GM19239 (cell line): ENCODE data around the gene LUM.

ENCODE experiments used
- DNase-seq: peaks from one replicate; pipeline ENCODE4 v3.0.0; 2011; ENCODE audit warnings: low spot score; ENCODE audit not compliant: insufficient read length
- FAIRE-seq: peaks from 2 replicates; lab custom pipeline; 2011; peaks lifted over from hg19 to GRCh38; lab: Jason Lieb, UNC

The LUM gene

DNA sequence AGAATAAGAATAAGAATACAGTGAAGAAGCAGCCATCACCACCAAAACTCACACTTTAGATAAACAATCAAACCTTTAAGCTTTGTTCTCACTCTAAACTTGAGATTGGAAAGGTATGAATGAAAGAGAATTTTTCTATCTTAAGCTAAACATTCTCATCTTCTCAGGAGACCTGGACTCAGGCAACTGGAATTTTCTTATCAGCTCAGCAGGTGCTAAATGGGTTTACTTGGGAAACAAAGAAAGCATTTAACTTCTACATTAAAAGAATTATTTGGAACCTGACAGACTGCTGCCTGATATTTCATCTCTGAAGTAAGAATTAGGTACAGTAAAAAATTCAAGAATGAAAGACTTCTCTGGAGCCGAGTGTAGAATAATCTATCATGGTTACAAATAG lies 32.8 kb downstream of the LUM start:
- FAIRE-seq (no peak), DNase-seq (no peak)

DNA sequence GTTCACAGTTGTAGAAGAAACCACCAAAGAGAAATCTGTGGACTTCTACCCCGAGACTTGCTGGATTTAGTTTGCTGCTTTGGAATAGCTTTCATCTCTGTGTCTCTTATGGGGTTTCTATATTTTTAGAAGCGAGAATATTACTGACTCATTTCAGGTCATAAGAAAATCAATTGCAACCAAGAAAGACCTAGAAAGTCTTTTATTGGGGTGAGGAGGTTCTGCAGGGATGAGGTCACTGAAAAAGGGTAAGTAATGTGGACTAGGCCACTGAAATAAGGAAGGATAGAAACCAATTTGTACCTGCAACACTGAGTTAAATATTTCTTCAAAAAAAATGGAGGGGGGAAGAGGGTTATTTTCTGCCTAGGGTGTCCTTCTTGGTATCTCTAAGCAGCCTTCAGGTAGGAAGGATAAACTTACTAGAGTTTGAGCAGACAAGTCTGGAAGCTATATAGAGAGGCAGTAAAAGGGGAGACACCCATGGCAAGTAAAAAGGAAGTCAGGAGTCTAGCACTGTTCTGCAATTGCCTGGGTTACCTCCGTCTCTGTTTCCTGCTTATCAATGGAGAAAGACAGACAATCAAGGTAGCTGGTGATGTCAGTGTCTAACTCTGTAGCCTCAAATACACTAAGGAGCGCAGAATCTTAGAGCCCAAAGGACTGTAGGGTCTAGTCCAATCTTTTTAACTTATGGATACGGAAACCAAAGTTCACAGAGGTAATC lies 33.9 kb downstream of the LUM start:
- DNase-seq = no peak
- no peak for FAIRE-seq

DNA sequence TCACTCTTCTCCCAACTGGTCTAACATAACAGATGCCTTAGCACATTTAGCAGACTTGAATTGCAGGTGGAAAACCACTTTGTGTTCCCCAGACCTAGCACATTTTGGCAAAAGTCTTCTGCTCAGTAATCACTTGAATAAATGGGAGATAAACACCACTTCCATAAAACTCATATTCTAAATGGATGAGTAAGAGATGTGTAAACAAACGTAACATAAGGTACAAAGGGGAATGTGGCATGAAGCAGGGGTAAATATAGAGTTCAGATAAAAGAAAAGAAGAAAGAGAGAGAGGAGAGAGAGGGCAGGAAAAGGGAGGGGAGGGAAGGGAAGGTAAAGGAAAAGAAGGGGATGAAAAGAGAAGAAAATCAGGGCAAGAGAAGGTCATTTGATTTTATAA lies 36.4 kb downstream of the LUM start:
- DNase-seq (no peak), FAIRE-seq (no peak)

DNA sequence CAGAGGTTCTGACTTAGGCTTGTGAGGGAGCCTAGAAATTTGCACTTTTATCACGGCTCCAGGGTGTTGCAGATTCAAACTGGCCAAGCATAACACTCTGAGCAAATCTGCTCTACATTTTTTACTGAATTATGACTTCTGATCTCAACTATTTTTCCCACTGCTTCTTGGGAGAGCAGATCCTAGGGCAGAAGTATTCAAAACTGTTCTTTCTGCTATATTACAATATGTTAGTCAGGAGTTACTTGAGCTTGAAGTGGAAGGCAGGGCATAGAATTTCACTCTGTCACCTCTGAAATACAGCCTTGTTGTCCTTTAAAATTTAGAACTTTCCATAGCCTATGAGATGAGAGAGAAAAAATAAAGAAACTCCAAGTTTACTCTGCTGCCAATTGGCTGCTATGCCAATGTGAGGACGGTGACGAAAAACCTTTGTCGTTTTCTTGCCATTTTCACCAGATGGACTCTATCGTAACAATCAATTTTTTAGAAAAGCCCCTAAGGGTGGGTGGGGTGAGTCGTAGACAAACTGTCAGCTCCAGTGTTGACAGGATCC lies 37.1 kb downstream of the LUM start:
- FAIRE-seq = no peak
- no peak for DNase-seq

DNA sequence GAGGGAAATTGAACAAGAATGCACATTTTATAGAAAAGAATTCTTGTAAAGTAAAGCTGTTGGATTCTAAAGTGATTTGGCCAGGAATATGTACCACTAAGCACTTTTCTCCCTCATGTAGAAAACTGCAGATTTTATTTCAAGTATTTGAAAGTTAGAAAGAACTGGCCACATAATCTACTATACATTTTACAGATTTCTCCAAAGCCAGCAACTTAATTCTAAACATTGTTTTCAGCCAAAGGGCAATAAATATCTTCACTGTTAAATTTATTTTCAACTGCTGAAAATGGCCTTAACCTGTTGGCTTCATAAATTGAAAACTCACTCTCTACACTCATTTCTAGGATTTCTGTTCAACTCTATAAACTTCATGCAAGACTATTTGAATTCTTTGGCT lies 37.9 kb downstream of the LUM start:
- no peak for DNase-seq
- FAIRE-seq = no peak

DNA sequence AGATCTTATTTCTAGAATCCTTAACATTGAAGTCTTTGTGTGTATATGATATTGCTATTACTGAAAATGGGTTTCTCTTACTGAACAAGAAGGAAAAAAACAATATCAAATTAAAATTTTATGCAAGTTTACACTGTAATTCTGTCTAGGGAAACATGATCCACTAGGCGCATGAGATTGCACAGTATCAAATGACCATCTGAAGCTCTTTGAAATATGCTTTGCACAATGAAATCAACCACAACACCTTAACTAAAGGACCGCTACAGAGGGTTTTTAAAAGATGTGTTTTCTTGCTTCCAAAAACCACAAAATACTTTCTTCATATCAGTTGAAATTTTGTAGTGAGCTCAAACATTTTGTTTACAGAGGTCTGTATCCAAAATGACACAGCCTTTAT lies 38.4 kb downstream of the LUM start:
- DNase-seq (no peak), FAIRE-seq (no peak)

DNA sequence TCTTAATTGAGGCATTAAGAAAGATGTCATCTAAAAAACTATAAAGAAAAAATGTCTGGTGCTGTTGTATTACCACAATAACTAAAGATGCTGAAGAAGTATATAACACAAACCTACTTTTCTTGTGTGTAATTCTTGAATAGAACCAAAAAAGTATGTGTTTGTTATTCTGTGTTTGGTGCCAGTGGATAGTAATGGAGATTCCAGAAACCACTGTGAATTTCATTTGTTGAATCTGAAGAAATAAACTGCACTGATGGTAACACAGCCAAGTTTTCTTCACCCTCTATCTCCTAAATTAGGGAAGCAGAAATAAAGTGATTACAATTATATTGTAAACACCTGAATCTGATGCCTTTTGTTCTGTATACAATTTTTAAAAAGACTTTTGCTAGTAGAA lies 40.4 kb downstream of the LUM start:
- FAIRE-seq (no peak), DNase-seq (no peak)

DNA sequence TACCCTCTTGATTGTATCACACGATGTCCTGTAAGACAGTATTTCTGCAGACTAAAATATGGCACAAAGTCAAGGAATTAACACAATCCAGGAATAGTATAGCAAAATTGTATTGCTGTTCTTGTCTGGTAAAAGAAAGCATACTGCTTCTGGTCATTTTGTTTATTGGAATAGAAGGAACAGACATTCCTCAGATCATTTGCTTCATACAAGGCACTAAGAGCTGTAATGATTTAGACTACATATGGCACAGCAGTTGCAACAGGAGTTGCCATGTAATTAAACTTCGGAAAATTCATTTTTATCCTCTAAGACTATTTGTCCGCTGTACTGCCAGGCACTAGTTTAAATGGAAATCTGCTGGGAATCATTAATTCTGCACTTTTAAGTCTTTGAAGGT lies 45.9 kb downstream of the LUM start:
- DNase-seq (no peak), FAIRE-seq (no peak)

DNA sequence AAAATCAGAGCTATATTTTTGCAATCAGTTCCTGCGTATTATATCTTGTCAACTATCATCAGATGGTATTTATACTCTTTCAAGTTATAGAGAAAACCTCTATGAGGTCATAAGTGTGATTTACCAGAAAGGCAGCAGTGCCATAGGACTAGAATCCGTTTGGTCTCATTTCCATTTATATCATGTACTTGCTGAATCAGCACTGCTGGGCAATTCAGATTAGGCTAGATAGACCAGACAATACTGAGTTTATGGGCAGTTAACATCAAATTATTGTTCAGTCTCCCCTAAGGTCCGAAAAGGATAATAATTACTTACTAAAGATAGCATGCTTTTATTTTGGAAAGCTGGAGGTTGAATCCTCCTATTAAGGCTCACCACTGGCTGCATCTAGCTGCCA lies 46.7 kb downstream of the LUM start:
- DNase-seq (no peak), FAIRE-seq (no peak)

DNA sequence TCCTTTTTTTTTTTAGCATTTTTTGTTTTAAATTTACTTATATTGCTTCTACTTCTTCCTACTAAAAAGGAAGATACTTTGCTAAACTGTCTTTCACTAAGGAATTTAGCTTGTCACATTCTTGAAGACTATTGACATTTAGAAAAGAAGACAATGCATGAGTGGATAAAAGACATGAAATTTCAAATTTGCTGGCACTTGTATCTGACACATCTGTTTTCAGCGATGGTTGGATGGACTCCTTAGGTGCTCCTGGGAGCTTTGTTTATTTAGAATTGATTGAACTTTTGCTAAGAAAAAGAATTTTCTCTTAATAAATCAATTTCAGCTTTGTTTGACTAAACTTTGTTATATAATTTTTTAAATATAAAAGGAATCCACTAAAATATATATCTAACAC lies 50.2 kb downstream of the LUM start:
- no peak for DNase-seq
- FAIRE-seq = no peak

DNA sequence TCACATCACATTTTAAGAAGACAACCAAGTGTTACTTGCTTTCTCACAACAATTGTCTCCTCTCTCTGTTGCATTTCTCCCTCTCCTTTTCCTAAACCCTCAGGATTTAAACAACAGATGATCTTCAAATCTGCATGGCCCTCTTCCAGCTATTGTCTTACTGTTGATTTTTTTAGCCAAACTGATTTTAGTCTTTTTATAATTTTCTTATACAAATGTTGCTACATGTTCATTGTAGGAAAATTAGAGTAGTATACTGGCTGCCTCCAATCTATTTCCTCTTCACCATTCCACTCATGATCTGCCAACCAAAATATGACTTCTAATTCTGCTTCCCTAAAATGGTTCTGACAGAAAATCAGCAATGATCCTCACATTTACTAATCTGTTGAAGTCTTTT lies 52.1 kb downstream of the LUM start:
- FAIRE-seq = no peak

DNA sequence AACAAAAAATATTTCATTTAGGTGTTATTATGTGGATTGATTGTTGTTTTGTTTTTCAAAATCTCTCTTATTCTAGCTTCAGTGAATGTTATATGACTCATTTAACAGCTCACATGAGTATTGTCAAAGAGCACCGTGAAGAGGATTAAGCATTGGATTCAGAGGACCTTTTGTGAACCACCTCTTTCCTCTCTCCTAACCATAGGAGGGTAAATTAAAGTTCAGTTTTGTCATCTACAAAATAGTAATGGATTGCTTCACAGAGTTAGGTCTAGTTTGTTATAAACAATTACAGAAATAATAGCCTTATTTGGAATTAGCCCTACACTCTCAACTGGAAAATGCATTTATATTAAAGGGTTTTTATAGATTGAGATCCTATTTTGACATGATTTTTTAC lies 52.5 kb downstream of the LUM start:
- no peak for DNase-seq
- no peak for FAIRE-seq

More for the DNA sequence above, 52.1 kb downstream of the LUM start:
- DNase-seq = no peak

DNA sequence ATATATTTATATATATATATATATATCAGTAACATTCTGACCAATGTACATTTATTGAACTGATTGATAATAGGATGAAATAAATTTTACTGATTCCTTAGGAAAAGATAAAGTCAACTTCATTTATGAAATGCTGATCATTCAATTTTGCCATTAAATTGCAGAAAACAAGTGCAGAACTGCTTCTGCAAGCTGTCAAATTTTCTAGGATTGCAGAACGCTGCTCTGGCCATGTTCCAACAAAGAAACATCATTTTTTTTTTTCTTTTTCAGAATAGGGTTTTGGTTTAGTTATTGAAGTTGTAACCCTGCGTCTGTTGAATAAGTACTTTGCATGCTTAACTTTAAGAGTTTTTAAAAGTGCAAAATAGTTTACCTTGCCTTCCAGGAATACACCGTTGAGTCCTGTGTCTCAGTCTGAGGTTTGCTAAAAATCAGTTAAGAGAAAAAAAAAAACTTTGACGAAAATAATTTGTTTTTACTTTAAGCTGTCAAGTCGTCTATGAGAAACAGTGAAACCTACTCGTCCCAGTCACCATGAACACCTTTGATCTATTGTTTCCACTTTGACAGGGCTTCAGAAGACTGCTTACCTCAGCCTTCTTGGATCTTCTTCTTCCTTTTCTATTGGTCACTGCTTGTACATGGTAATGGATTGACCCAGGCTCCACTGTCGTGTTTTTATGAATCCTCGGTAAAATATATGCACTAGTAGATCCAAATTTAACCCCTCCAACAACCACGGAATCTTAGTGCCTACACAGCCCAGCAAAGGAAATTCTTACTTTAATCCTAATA lies 53.7 kb downstream of the LUM start, which contains the start of gene KERA:
KERA (minus strand) TSS at position 657 of the 798 bp plus-strand sequence. CDS start 1,743 bp downstream, outside the sequence.
- no peak for DNase-seq
- FAIRE-seq = no peak

DNA sequence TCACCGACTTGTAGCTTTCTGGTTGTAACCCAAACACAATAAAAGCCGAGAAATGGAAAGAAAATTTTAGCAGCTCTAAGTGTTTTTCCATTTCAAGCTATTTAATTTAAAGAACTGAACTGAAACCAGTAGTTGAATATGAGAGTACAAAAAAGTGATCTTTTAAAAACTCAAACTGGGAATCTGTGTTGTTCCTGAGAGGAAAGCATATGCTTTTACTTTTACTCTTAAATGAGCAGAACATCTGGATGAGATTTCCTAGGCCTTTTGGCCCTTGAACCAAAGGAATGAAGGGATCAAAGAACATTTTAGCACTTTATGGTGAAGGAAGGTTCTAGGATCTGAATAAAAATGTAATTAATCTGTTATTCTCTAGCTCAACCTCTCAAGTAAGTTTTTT lies 54.8 kb downstream of the LUM start:
- DNase-seq (no peak), FAIRE-seq (no peak)

DNA sequence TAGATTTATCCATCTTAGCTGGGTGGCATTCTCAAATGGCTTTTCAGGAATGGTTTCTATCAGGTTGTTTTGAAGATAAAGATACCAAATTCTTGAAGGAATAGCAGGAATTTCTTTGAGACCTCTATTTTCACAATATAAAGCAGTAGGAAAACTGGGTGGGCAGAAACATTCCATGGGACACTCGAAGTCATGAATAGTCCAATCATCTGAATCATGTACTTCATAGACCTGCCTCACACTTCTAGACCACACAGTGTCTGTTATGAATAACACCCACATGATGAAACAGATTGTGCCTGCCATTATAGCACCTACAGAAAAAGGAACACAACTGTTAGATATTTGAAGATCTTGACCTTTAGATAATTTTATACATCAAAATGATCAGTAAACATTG lies 55.3 kb downstream of the LUM start:
- FAIRE-seq (no peak), DNase-seq (no peak)

DNA sequence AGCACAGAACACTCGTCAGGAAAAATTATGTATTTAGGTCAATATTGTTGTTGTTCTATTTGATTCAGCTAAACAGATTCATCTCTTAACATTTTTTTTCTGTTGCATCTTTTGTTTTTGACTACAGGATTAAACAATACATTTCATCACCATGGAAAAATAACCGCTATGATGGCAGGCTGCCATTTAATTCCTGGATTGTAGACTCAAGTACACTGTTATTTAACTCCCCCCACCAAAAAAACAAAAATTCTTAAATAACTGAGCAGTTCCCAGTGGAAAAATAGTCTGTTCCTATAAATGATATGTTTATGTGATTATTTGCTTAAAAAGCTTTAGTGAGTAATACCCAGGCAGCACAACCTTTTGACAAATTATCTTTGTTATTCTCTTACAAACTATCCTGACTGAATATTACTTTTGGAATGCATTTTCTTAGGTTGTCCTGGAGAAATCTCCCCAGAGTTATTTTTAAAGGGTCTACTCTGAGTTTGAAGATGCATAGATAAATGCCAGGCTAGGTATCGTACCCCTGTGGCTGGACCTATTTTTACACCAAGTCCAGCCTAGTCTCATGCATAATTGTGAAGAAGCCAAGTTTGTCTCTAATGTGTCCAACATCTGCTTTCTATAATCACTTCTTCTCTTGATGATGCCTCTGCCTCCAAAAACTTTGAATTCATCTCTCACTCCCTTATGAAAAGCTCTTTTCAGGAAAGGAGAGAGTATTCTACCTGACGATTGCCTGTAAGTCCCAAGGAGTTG lies 57.2 kb downstream of the LUM start:
- DNase-seq = no peak
- no peak for FAIRE-seq
